Activated CD8-positive, alpha-beta memory T cell treated with anti-CD3 and anti-CD28 coated beads, Interleukin-2, amount 50 U/mL, for 4 hours (primary cell): ENCODE results near the gene NTM.
"Not testable (repeated sequence)": the region's sequence is repeated elsewhere in the genome, so short reads cannot be mapped to it uniquely, and the experiment has no call there.

Experiments
- DNase-seq: peaks from one replicate; pipeline ENCODE4 v3.0.0-alpha.2; 2020

Gene NTM

GRCh38 chr11:132351050-132351449 is 980.6 kb downstream of the NTM start:
- DNase-seq = no peak

- DNase-seq = no peak
Observed at GRCh38 chr11:132352497-132352896, 982.1 kb downstream of the NTM start.

- DNase-seq = no peak
Observed at GRCh38 chr11:132353255-132353654, 982.8 kb downstream of the NTM start.

- DNase-seq = no peak
Observed at GRCh38 chr11:132357811-132358572, 987.6 kb downstream of the NTM start.

- no peak for DNase-seq
Observed at GRCh38 chr11:132358573-132358953, 988.1 kb downstream of the NTM start.

- no peak for DNase-seq
Observed at GRCh38 chr11:132361011-132361550, 990.7 kb downstream of the NTM start.

GRCh38 chr11:132365650-132366049 is 995.2 kb downstream of the NTM start:
- no peak for DNase-seq

GRCh38 chr11:132367293-132367692 is 996.9 kb downstream of the NTM start:
- DNase-seq = no peak

GRCh38 chr11:132370114-132370513 is 999.7 kb downstream of the NTM start:
- not testable (repeated sequence) for DNase-seq

- DNase-seq = no peak
Observed at GRCh38 chr11:132373405-132374143, 1003.2 kb downstream of the NTM start.

- no peak for DNase-seq
Observed at GRCh38 chr11:132379540-132379939, 1009.1 kb downstream of the NTM start.
